HG03060 (cell line): ENCODE measurements around the gene S100A4.
"Not testable (repeated sequence)": the region's sequence is repeated elsewhere in the genome, so short reads cannot be mapped to it uniquely, and the experiment has no call there.

Source experiments
- ATAC-seq: cut with Tn5 transposase; IDR thresholded peaks from one replicate; pipeline ENCODE4 v1.9.1; 2021; ENCODE audit warnings: low read depth, moderate number of reproducible peaks; ENCODE audit not compliant: unreplicated experiment

S100A4 gene

GRCh38 chr1:153545067-153546055 lies at the start of gene S100A4:
Gene S100A4 (minus strand): TSS chr1:153545806. CDS start chr1:153544794, 1,012 bp downstream.
- peak; percentile 64 for ATAC-seq

DNA sequence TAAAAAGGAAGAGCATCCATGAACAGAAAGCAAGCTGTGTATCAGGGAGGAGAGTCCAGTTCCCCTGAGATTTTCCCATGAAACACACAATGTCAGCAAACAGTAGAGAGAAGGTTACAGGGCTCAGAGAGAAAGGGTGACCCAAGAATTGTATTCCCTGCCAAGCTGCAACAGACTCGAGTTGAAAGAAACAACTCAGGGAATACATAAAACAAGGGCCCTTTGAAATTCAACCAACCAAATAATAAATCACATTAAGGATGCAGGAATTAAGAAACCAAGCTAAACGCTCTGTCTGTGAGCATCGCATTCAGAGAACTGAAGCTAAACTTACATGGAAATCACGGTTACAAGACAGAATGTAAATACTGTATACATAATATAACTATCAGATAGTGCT lies 47.1 kb upstream of the S100A4 start:
- no peak for ATAC-seq

- ATAC-seq = no peak
These were observed 42.9 kb upstream of the S100A4 start for GRCh38 chr1:153588482-153588881.

- ATAC-seq = not testable (repeated sequence)
These were observed 42.4 kb upstream of the S100A4 start for GRCh38 chr1:153588033-153588432.

- ATAC-seq = no peak
These were observed 41.7 kb upstream of the S100A4 start for GRCh38 chr1:153587314-153587713.

- no peak for ATAC-seq
These were observed 40.7 kb upstream of the S100A4 start for GRCh38 chr1:153586347-153586746.

DNA sequence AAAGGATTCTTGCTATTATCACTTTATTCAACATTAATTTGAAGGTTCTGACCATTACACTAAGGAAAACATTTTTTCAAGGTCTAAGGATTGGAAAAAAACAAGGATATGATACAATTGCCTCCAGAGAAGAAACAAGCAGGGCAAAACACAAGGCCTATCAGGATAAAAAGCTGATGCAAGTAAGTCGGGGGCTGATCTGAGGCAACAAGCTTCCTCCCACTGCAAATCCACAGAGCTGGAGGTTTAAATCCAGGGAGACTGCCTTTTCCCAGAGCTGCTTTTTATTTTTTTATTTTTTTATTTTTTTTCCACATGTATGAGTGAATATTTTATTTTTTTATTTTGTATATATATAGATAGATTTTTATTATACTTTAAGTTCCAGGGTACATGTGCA lies 39.4 kb upstream of the S100A4 start:
- no peak for ATAC-seq

DNA sequence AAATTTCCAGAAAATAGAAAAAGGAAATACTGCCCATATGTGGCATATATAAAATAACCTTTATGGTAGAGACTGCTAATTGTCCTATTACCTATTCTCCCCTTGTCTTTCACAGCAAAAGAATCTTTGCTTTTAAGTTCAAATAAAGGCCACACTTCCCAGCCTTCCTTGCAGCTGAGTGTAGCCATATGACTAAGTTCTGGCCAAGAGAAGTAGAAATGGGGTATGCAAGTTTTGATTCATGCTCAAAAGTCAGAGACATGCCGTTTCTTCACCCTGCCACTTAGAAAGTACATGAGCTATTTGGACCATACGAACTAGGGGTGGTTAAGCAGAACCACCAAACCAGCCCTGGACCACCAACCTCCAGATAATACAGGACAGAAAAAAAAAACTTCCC lies 38.4 kb upstream of the S100A4 start:
- ATAC-seq = no peak

- not testable (repeated sequence) for ATAC-seq
These were observed 37.9 kb upstream of the S100A4 start for GRCh38 chr1:153583514-153583913.

- ATAC-seq = not testable (repeated sequence)
These were observed 37.2 kb upstream of the S100A4 start for GRCh38 chr1:153582836-153583235.

DNA sequence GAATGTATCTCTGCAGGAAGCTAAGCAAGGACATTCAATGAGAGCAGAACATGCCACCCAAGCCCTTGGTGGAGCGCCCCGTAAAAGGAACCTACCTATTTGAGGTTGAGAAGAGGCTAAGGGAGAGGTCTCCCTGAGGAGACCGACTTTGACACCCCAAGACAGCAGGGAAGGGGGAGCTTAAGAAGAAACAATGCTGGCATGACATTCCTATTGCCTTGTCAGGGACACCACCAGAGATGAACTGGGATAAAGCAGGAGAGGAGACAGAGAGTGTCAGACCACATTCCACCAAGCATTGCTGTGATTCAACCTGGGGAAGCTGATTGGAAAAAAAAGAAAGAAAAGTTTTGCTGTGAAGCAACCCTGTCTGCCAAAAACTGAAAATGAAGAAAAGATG lies 33.3 kb upstream of the S100A4 start:
- ATAC-seq = no peak

- ATAC-seq = no peak
These were observed 32.9 kb upstream of the S100A4 start for GRCh38 chr1:153578490-153578889.

- no peak for ATAC-seq
These were observed 32.0 kb upstream of the S100A4 start for GRCh38 chr1:153577624-153578051.

DNA sequence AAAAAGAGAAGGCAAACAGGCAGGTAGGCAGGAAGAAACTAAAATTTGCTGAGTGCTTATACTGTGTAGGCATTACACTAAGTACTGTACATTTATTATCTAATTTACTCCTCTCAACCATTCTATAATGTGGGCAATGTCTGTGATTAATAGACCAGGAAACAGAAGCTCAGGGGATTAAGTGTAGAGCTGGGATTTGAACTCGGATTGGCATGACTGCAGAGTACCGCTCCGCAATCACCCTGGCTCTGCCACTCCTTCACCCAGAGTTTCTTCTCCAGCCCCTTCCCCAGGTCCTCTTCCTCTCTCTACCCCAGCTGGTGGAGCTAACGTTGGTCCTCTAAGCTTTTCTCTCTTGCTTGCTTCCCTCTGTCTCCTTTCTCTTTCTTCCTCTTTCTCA lies 31.5 kb upstream of the S100A4 start:
- no peak for ATAC-seq

DNA sequence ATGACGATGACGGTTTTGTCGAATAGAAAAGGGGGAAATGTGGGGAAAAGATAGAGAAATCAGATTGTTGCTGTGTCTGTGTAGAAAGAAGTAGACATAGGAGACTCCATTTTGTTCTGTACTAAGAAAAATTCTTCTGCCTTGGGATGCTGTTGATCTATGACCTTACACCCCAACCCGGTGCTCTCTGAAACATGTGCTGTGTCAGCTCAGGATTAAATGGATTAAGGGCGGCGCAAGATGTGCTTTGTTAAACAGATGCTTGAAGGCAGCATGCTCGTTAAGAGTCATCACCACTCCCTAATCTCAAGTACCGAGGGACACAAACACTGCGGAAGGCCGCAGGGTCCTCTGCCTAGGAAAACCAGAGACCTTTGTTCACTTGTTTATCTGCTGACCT lies 29.9 kb upstream of the S100A4 start:
- not testable (repeated sequence) for ATAC-seq

DNA sequence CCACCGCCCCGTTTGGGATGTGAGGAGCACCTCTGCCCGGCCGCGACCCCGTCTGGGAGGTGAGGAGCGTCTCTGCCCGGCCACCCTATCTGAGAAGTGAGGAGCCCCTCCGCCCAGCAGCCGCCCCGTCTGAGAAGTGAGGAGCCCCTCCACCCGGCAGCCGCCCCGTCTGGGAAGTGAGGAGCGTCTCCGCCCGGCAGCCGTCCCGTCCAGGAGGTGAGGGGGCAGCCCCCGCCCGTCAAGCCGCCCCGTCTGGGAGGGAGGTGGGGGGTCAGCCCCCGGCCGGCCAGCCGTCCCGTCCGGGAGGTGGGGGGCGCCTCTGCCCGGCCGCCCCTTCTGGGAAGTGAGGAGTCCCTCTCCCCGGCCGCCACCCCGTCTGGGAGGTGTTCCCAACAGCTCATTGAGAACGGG lies 29.5 kb upstream of the S100A4 start:
- ATAC-seq = not testable (repeated sequence)

DNA sequence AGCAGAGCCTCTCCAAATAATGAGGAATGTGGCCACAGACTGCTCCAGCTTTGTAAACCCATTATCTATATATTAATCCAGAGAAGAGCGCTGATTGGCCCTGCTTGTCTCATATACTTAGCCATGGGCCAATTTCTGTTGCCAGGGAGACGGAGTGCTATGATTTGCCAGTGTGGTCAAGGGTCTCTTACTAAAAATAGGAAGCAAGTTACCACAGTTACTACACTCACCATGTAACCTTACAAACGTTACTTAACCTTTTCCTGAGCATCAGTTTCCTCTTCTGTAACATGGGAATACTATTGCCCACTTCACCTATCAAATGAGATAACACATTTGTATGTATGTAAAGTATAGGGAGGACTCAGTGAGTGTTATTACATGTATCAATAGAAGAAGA lies 27.7 kb upstream of the S100A4 start:
- no peak for ATAC-seq

DNA sequence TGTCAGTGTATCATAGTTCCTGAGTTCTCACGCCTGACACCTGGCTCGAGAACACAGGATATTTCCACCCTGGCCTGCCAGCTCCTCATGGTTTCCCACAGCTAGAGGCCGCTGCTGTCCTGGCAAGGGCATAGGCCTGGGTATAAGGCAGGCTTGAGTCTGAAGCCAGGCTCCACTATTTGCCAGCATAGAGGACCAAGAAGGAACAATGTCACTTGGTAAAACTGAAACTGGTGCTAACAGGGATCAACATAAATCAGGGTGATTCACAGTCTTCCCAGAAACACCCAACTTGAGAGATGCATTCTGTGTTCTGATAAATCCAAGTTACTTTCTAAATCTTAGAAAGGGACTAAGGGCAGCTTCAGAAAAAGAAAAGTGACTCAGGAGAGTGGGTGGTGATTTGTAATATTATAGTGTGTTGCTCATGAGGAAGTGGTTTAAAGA lies 27.0 kb upstream of the S100A4 start:
- ATAC-seq = no peak

DNA sequence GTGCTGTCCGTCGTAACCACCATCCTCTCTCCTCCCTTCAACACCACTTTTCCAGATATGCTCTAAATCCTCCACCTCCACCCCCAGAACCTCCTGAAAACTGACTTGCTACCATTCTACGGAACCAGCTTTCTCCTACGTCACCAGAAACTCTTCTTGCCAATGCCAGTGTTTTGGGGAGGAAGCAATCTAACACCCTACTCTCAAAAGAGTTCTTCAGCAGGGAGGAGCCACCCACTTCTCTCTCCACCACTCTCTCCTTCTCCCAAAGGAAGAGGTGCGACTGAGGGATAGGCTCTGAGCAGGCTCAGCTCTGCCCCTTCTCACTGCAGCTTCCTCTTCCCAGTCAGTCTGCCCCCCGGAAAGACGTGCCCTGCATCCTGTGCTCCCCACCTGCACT lies 26.1 kb upstream of the S100A4 start:
- ATAC-seq = no peak

GRCh38 chr1:153570874-153571273 lies 25.3 kb upstream of the S100A4 start:
- no peak for ATAC-seq

GRCh38 chr1:153569465-153569864 lies 23.9 kb upstream of the S100A4 start:
- no peak for ATAC-seq
